ENCODE results near the gene MECP2.

Gene MECP2

DNA sequence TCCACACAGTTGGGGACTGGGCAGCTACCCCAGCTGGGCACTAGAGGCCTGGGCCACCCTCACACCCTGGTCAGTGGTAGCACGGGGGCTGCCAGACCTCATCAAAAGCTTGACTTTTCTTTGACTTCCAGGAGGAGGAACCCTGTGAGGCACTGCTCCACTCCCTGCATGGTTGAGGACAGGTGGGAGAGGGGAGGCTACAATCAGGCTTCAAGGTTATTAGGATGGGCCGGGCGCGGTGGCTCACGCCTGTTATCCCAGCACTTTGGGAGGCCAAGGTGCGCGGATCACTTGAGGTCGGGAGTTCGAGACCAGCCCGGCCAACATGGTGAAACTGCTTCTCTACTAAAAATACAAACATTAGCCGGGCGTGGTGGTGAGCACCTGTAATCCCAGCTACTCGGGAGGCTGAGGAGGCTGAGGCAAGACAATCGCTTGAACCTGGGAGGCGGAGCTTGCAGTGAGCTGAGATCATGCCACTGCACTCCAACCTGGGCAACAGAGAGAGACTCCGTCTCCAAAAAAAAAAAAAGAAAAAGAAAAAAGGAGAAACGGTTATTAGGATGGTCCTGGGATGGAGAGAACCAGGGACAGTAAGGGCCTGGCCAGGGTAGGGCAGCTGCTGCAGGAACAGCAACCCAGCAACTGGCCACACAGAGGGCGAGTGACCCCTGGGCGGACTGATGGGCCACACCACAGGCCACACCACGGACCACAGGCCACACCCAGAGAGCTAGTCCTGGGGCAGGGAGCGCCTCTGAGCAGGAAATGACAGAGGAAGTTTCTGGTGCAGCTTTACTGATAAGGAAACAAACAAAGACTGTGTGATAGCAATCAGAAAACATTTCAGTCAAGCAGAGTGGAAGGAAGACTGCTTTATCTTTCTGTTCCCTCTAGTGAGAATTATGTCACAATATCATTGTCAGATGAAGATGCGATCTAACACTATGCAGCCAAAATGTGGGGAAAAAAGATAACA is 26.0 kb upstream of the MECP2 start:
- TF ChIP-seq, protein P1, sequence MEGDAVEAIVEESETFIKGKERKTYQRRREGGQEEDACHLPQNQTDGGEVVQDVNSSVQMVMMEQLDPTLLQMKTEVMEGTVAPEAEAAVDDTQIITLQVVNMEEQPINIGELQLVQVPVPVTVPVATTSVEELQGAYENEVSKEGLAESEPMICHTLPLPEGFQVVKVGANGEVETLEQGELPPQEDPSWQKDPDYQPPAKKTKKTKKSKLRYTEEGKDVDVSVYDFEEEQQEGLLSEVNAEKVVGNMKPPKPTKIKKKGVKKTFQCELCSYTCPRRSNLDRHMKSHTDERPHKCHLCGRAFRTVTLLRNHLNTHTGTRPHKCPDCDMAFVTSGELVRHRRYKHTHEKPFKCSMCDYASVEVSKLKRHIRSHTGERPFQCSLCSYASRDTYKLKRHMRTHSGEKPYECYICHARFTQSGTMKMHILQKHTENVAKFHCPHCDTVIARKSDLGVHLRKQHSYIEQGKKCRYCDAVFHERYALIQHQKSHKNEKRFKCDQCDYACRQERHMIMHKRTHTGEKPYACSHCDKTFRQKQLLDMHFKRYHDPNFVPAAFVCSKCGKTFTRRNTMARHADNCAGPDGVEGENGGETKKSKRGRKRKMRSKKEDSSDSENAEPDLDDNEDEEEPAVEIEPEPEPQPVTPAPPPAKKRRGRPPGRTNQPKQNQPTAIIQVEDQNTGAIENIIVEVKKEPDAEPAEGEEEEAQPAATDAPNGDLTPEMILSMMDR (IDR thresholded peaks at IDR 0.05; ENCODE audit: low read depth, low read length) = no peak
- no peak overlapping the region for H3K4me3 ChIP-seq (ENCODE audit: low read depth, low read length)

DNA sequence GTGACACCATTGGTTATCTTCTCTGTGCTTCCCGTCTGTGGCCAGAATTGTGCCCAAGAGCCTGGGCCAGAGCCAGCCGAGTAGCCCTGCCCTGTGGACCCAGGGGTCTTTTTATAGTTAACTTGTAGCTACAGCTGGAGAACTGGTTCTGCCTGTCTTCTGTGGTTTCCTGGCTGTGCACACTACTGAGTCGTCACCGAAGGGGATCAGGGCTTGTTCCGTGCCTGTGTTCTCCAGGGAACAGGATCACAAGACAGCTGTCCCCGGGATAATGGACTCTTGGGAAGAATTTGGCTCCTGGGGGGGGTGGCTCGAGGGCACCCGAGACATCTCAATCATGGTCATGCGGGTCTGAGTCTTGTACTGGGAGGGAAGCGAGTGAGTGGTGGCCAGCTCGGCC is 24.4 kb upstream of the MECP2 start:
- no peak overlapping the region for H3K4me3 ChIP-seq (ENCODE audit: low read depth, low read length)
- TF ChIP-seq, protein P1 (IDR thresholded peaks at IDR 0.05; ENCODE audit: low read depth, low read length) = no peak

- TF ChIP-seq, protein P1 (IDR thresholded peaks at IDR 0.05; ENCODE audit: low read depth, low read length) = no peak
- no peak overlapping the region for H3K4me3 ChIP-seq (ENCODE audit: low read depth, low read length)
These were observed 23.7 kb upstream of the MECP2 start for GRCh38 chrX:154121207-154121606.

GRCh38 chrX:154120567-154120966 is 23.1 kb upstream of the MECP2 start:
- H3K4me3 ChIP-seq (ENCODE audit: low read depth, low read length) = no peak overlapping the region
- TF ChIP-seq, protein P1 (IDR thresholded peaks at IDR 0.05; ENCODE audit: low read depth, low read length) = no peak

GRCh38 chrX:154117566-154117965 is 20.0 kb upstream of the MECP2 start:
- TF ChIP-seq, protein P1 (IDR thresholded peaks at IDR 0.05; ENCODE audit: low read depth, low read length) = no peak
- H3K4me3 ChIP-seq (ENCODE audit: low read depth, low read length) = no peak overlapping the region

DNA sequence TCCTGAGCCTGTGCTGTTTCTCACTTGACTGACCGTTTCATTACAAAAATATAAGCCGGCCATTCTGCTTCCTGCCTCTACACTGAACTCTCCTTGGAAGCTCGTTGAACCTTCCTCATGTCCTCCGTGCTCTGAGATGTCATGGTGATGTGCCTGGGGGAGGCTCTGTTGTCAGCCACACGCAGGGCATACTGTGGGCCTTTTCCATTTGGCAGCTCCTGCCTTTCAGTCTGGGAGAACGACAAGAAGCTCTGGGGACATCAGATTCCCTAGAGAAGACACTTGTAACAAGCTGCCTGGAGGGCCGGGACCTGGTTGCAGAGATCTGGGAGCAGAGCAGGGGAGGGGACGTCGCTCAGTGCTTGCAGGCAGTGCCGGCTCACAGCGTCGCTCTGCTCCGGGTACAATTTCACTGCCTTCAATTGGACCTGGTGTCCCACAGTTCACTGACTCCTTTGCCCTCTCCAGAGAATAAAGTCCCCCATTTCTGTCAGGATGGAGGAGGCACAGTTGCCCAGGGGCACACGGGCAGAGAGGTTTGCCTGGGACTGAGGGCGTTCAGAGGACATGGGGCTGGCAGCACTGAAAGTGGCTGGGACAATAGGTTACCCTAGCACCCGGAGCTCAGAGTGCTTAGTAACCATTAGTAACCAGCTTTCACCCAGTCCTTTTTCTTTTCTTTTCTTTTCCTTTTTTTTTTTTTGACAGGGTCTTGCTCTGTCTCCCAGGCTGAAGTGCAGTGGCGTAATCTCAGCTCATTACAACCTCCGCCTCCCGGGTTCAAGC is 19.1 kb upstream of the MECP2 start:
- TF ChIP-seq, protein P1 (IDR thresholded peaks at IDR 0.05; ENCODE audit: low read depth, low read length) = no peak
- no peak overlapping the region for H3K4me3 ChIP-seq (ENCODE audit: low read depth, low read length)

DNA sequence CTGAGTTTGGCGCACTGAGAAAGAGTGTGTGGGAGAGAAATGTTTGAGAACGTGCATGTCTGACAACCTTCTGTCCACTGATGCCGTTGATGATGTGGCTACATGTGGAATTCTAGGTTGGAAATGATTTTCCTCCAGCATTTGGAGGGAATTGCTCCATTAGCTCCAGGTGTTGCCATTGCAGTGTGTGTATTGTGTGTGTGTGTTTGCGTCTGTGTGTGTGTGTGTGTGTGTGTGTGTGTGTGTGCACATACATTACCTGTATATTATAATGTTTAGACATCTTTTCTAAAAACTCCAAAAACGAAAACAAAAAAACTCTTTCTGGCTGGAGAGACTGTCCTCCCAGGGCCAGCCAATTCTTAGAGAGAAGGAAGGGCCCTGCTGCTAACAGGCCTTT is 18.2 kb upstream of the MECP2 start:
- TF ChIP-seq, protein P1 (IDR thresholded peaks at IDR 0.05; ENCODE audit: low read depth, low read length) = no peak
- no peak overlapping the region for H3K4me3 ChIP-seq (ENCODE audit: low read depth, low read length)

Measured in WI38 (cell line).